Smooth muscle cell (in vitro differentiated cells): Measurements from ENCODE around the gene CTNND2. TPM values are rescaled to one million over a fixed set of nuclear protein-coding genes. Genes with fewer than 3 reads are reported as not detected.
"Not testable (repeated sequence)": the region's sequence is repeated elsewhere in the genome, so short reads cannot be mapped to it uniquely, and the experiment has no call there.

Source experiments
- DNase-seq: peaks from one replicate; lab custom pipeline; 2025; ENCODE audit not compliant: unreplicated experiment; lab: John Stamatoyannopoulos, UW
- H2AFZ ChIP-seq: fragments of 200-600 bp; sonication (generic); 2 replicates; pipeline ENCODE4 v1.6.0; 2016; ENCODE audit warnings: antibody characterized with exemption, low read depth, mild to moderate bottlenecking
- H3F3A ChIP-seq: fragments of 200-600 bp; sonication (generic); 2 replicates; pipeline ENCODE4 v1.6.0; 2017; ENCODE audit warnings: antibody characterized with exemption, low read depth
- H3K27ac ChIP-seq: fragments of 200-600 bp; sonication (generic); 2 replicates; pipeline ENCODE4 v1.5.1; 2016; ENCODE audit warnings: low read depth, mild to moderate bottlenecking
- H3K27me3 ChIP-seq: fragments of 200-600 bp; sonication (generic); 2 replicates; pipeline ENCODE4 v1.6.1; 2016; ENCODE audit warnings: low read depth, mild to moderate bottlenecking
- H3K36me3 ChIP-seq: fragments of 200-600 bp; sonication (generic); 2 replicates; pipeline ENCODE4 v1.5.1; 2016; ENCODE audit warnings: low read depth
- H3K4me1 ChIP-seq: fragments of 200-600 bp; sonication (generic); 2 replicates; pipeline ENCODE4 v1.5.1; 2016; ENCODE audit warnings: low read depth
- H3K4me2 ChIP-seq: fragments of 200-600 bp; sonication (generic); 2 replicates; pipeline ENCODE4 v1.6.0; 2016; ENCODE audit warnings: mild to moderate bottlenecking
- H3K4me3 ChIP-seq: fragments of 200-600 bp; sonication (generic); 2 replicates; pipeline ENCODE4 v1.5.1; 2016; ENCODE audit warnings: mild to moderate bottlenecking
- H3K79me2 ChIP-seq: fragments of 200-600 bp; sonication (generic); 2 replicates; pipeline ENCODE4 v1.6.0; 2016; ENCODE audit warnings: low read depth, mild to moderate bottlenecking
- H3K9ac ChIP-seq: fragments of 200-600 bp; sonication (generic); 2 replicates; pipeline ENCODE4 v1.6.0; 2016; ENCODE audit warnings: low read depth
- H3K9me3 ChIP-seq: fragments of 200-600 bp; sonication (generic); replicated peaks from 2 replicates; pipeline ENCODE4 v1.5.1; 2016; ENCODE audit warnings: low read depth
- H4K20me1 ChIP-seq: fragments of 200-600 bp; sonication (generic); 2 replicates; pipeline ENCODE4 v1.6.0; 2016; ENCODE audit warnings: low read depth
- WGBS: methylation state at CpG from one replicate; pipeline ENCODE4 v1.1.7; 2016; ENCODE audit warnings: low lambda C conversion rate; 5-methylcytosine and 5-hydroxymethylcytosine counted together
- polyA plus RNA-seq: library from polyadenylated mRNA; unstranded; fragments of >200 nt; fragmentation: Nextera tagmentation; extraction: Ambion mirVana; gene quantifications from 2 replicates; pipeline ENCODE4 v1.2.1, GENCODE V29; 2016
- total RNA-seq: library from RNA; depleted of rRNA; stranded (reverse); fragments of >200 nt; gene quantifications from 2 replicates; pipeline ENCODE4 v1.2.3, GENCODE V29; 2014
- TF ChIP-seq, protein P1 (sequence below): fragments of 200-600 bp; sonication (generic); IDR thresholded peaks from 2 replicates; pipeline ENCODE4 v1.5.1; 2017; ENCODE audit warnings: borderline replicate concordance, mild to moderate bottlenecking, antibody characterized with exemption; ENCODE audit not compliant: insufficient read depth, poor library complexity, severe bottlenecking

Gene CTNND2
- total and polyA plus RNA-seq, 2 experiments from 2014 or later, result 2.7 to 5.8 TPM

DNA sequence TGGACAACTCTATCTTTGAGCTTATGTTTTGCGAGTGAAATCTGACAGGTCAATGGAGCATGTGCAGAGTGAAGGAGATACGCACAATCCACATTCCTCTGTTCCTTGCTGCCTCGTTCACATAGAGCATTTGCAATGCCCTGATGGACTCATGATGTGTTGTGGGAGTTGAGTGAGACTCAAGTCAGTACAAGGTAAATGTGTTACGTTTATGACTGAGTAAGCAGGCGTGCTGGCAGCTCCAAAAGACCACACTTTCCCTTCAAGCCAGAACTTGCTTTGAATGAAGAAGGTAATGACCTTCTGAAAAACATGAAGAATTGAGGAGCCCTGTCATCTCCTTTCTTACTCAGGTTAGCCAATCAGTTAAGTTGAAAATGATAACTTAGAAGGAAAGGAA lies 477.8 kb downstream of the CTNND2 start:
- DNase-seq, result no peak
- no peak overlapping the region for H3K27ac ChIP-seq
- 76% methylated on average over 5 of the region's 5 CpGs for WGBS
- H3K79me2 ChIP-seq, result no peaks in the 10 kb centered on the region
- no peaks in the 10 kb centered on the region for H3K36me3 ChIP-seq
- H3K4me1 ChIP-seq, result no peaks in the 10 kb centered on the region
- no peaks in the 10 kb centered on the region for H4K20me1 ChIP-seq
- H2AFZ ChIP-seq, result no peak overlapping the region
- TF ChIP-seq, protein P1, sequence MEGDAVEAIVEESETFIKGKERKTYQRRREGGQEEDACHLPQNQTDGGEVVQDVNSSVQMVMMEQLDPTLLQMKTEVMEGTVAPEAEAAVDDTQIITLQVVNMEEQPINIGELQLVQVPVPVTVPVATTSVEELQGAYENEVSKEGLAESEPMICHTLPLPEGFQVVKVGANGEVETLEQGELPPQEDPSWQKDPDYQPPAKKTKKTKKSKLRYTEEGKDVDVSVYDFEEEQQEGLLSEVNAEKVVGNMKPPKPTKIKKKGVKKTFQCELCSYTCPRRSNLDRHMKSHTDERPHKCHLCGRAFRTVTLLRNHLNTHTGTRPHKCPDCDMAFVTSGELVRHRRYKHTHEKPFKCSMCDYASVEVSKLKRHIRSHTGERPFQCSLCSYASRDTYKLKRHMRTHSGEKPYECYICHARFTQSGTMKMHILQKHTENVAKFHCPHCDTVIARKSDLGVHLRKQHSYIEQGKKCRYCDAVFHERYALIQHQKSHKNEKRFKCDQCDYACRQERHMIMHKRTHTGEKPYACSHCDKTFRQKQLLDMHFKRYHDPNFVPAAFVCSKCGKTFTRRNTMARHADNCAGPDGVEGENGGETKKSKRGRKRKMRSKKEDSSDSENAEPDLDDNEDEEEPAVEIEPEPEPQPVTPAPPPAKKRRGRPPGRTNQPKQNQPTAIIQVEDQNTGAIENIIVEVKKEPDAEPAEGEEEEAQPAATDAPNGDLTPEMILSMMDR, result no peak
- no peak overlapping the region for H3K4me2 ChIP-seq
- no peaks in the 10 kb centered on the region for H3K9me3 ChIP-seq
- H3K9ac ChIP-seq, result no peak overlapping the region
- H3K27me3 ChIP-seq, result no peaks in the 10 kb centered on the region
- H3F3A ChIP-seq, result no peaks in the 10 kb centered on the region
- H3K4me3 ChIP-seq, result no peak overlapping the region

DNA sequence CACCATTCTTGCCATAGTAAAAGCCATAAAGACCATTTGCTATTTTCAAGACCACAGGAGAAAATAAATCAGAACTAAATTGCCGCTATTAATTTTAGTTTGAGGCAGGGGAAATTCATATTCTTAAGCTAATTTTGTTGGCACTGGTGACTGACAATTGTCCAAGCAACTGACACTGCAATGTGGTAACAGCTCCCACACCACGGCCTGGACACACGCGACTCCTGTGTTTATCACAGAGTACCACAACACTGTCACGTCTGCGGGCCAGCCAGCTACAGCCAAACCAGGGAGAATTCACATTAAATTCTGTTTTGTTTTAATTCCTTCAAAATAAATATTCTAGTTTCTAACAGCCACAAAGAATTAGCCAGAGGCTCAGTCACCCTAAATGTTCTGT lies 481.9 kb downstream of the CTNND2 start:
- Histone ChIP-seq H4K20me1 (no peaks in the 10 kb centered on the region), H3K4me2 (no peak overlapping the region), H3K27me3 (no peaks in the 10 kb centered on the region), H3K79me2 (no peaks in the 10 kb centered on the region), H2AFZ (no peak overlapping the region), H3K9me3 (no peaks in the 10 kb centered on the region), H3F3A (no peaks in the 10 kb centered on the region), H3K36me3 (no peaks in the 10 kb centered on the region), H3K27ac (no peak overlapping the region), H3K4me3 (no peak overlapping the region), H3K4me1 (no peaks in the 10 kb centered on the region), H3K9ac (no peak overlapping the region)
- no peak for DNase-seq
- 95% methylated on average over 6 of the region's 6 CpGs for WGBS
- TF ChIP-seq, protein P1, result no peak

DNA sequence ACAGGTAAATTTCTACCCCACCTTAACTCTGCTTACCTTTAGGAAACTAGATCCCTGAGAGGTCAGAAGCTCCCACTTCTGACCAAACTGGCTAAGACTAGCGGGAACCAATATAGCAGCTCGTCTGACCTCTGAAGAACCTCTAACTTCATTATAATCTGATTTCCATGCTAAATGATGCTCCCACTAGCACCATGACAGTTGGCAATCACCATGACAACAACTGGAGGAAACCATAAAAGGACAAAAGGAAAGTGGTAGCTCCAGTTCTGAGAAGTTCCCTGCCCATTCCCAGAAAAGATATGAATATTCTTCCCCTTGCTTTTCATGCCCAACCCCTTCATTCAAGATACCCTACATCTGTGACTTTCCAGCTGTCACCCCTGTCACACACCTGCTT lies 483.3 kb downstream of the CTNND2 start:
- Histone ChIP-seq H3F3A (no peaks in the 10 kb centered on the region), H3K27ac (no peak overlapping the region), H3K36me3 (no peaks in the 10 kb centered on the region), H3K79me2 (no peaks in the 10 kb centered on the region), H3K9ac (no peak overlapping the region), H3K4me2 (no peak overlapping the region), H2AFZ (no peak overlapping the region), H3K4me3 (no peak overlapping the region), H3K27me3 (no peaks in the 10 kb centered on the region), H3K4me1 (peaks cover 6% of the 10 kb centered on the region), H4K20me1 (no peaks in the 10 kb centered on the region), H3K9me3 (no peaks in the 10 kb centered on the region)
- no peak for DNase-seq
- TF ChIP-seq, protein P1, result no peak
- 86% methylated on average over 2 of the region's 2 CpGs for WGBS

DNA sequence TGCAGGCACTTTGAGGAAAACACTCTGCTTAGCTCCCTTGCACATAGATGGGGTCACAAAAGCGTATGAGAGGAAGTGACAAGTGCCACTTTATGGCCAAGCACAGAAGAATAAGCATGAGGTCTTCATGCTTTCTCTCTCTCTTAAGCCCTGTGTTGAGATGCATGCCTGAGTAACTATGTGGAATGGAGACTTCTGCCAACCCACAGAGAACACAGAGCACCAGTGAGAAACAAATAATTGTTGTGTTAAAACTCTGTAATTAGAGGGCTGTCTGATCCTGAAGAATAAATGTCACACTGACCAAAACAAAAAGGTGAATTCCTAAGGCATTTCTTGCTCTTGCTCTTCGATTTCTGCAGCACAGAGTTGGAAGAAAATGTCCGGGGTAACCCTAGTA lies 488.5 kb downstream of the CTNND2 start:
- H3K4me2 ChIP-seq, result no peak overlapping the region
- no peaks in the 10 kb centered on the region for H3K27me3 ChIP-seq
- H3K79me2 ChIP-seq, result no peaks in the 10 kb centered on the region
- peaks cover 11% of the 10 kb centered on the region for H3K4me1 ChIP-seq
- H3K27ac ChIP-seq, result no peak overlapping the region
- no peaks in the 10 kb centered on the region for H3F3A ChIP-seq
- DNase-seq, result no peak
- H3K36me3 ChIP-seq, result no peaks in the 10 kb centered on the region
- H2AFZ ChIP-seq, result no peak overlapping the region
- H3K9ac ChIP-seq, result no peak overlapping the region
- TF ChIP-seq, protein P1, result no peak
- WGBS, result 59% methylated on average over 3 of the region's 3 CpGs
- H4K20me1 ChIP-seq, result no peaks in the 10 kb centered on the region
- H3K4me3 ChIP-seq, result no peak overlapping the region
- H3K9me3 ChIP-seq, result no peaks in the 10 kb centered on the region

DNA sequence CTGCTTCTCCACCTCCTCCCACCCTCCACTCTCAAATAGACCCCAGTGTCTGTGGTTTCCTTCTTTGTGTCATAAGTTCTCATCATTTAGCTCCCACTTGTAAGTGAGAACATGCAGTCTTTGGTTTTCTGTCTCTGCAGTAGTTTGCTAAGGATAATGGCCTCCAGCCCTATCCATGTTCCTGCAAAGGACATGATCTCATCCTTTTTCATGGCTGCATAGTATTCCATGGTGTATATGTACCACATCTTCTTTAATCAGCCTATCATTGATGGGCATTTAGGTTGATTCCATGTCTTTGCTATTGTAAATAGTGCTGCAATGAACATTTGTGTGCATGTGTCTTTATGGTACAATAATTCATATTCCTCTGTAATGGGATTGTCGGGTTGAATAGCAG lies 489.5 kb downstream of the CTNND2 start:
- not testable (repeated sequence) for H4K20me1 ChIP-seq, H2AFZ ChIP-seq, H3K27ac ChIP-seq, H3K4me2 ChIP-seq, H3K9me3 ChIP-seq, H3K9ac ChIP-seq, H3K4me3 ChIP-seq, H3K36me3 ChIP-seq, H3K79me2 ChIP-seq, H3F3A ChIP-seq, DNase-seq, H3K27me3 ChIP-seq
- H3K4me1 ChIP-seq, result peaks cover 11% of the 10 kb centered on the region
- 100% methylated on average over 1 of the region's 1 CpG for WGBS
